Neural cell (in vitro differentiated cells): ENCODE data around the gene TBC1D32. TPM values are rescaled to one million over a fixed set of nuclear protein-coding genes. Genes with fewer than 3 reads are reported as not detected.

Experiments used
- H2AFZ ChIP-seq: fragments of 200-600, 300-800 bp; sonication (generic), shearing (Covaris generic); 2 replicates; pipeline ENCODE4 v1.6.0; 2014; ENCODE audit warnings: low read depth, mild to moderate bottlenecking, antibody characterized with exemption, low read length, moderate library complexity
- H3F3A ChIP-seq: fragments of 200-600 bp; shearing (Covaris generic); 2 replicates; pipeline ENCODE4 v1.6.1; 2016; ENCODE audit warnings: mild to moderate bottlenecking, moderate library complexity, mixed read lengths, antibody characterized with exemption, low read length; ENCODE audit not compliant: insufficient read depth, poor library complexity, severe bottlenecking
- H3K27ac ChIP-seq: fragments of 200-600, 300-800 bp; sonication (generic), shearing (Covaris generic); 2 replicates; pipeline ENCODE4 v1.5.1; 2014; ENCODE audit warnings: mild to moderate bottlenecking, low read length, moderate library complexity
- H3K27me3 ChIP-seq: fragments of 300-800, 200-600 bp; sonication (generic), shearing (Covaris generic); 2 replicates; pipeline ENCODE4 v1.6.0; 2014; ENCODE audit warnings: mild to moderate bottlenecking, low read depth, low read length, moderate library complexity; ENCODE audit not compliant: insufficient read depth
- H3K36me3 ChIP-seq: fragments of 300-800, 200-600 bp; sonication (generic), shearing (Covaris generic); 2 replicates; pipeline ENCODE4 v1.5.1; 2014; ENCODE audit warnings: mild to moderate bottlenecking, antibody characterized with exemption, low read length, moderate library complexity; ENCODE audit not compliant: insufficient read depth
- H3K4me2 ChIP-seq: fragments of 300-800, 200-600 bp; sonication (generic), shearing (Covaris generic); 2 replicates; pipeline ENCODE4 v1.6.0; 2014; ENCODE audit warnings: mild to moderate bottlenecking, low read length
- H3K4me3 ChIP-seq: fragments of 300-800, 200-600 bp; sonication (generic), shearing (Covaris generic); 2 replicates; pipeline ENCODE4 v1.5.1; 2014; ENCODE audit warnings: mild to moderate bottlenecking, low read length, moderate library complexity
- H3K79me2 ChIP-seq: fragments of 200-600 bp; shearing (Covaris generic); replicated peaks from 2 replicates; pipeline ENCODE4 v1.6.0; 2014; ENCODE audit warnings: mild to moderate bottlenecking, low read length, moderate library complexity; ENCODE audit not compliant: insufficient read depth
- H3K9ac ChIP-seq: fragments of 300-800, 200-600 bp; sonication (generic), shearing (Covaris generic); 2 replicates; pipeline ENCODE4 v1.6.1; 2016; ENCODE audit warnings: mild to moderate bottlenecking, low read length, mixed read lengths
- H3K9me2 ChIP-seq: fragments of 200-600 bp; shearing (Covaris generic); 2 replicates; pipeline ENCODE4 v1.6.1; 2016; ENCODE audit warnings: mild to moderate bottlenecking, low read length, mixed read lengths; ENCODE audit not compliant: insufficient read depth
- H3K9me3 ChIP-seq: fragments of 200-600, 300-800 bp; sonication (generic), shearing (Covaris generic); 2 replicates; pipeline ENCODE4 v1.6.1; 2016; ENCODE audit warnings: mild to moderate bottlenecking, mixed run types, low read length, moderate library complexity, mixed read lengths
- H4K20me1 ChIP-seq: fragments of 200-600 bp; shearing (Covaris generic); 2 replicates; pipeline ENCODE4 v1.6.1; 2016; ENCODE audit warnings: mild to moderate bottlenecking, mixed run types; ENCODE audit not compliant: insufficient read depth
- EP300 ChIP-seq: fragments of 450-650 bp; conservative IDR thresholded peaks from 2 replicates; pipeline ENCODE4 v1.6.1; 2014; ENCODE audit warnings: antibody characterized with exemption, mild to moderate bottlenecking, moderate library complexity; ENCODE audit not compliant: poor library complexity, severe bottlenecking
- EZH2 ChIP-seq: fragments of 200-600, 300-800 bp; shearing (Covaris generic), sonication (generic); IDR thresholded peaks from 2 replicates; pipeline ENCODE4 v1.6.1; 2014; ENCODE audit warnings: antibody characterized with exemption, low read length, borderline replicate concordance, mild to moderate bottlenecking; ENCODE audit not compliant: insufficient read depth, poor library complexity, severe bottlenecking
- MXI1 ChIP-seq: fragments of 450-650 bp; conservative IDR thresholded peaks from 2 replicates; pipeline ENCODE4 v1.6.1; 2014; ENCODE audit warnings: antibody characterized with exemption, mild to moderate bottlenecking; ENCODE audit not compliant: poor library complexity, severe bottlenecking
- POLR2AphosphoS5 ChIP-seq: IDR thresholded peaks from 2 replicates; pipeline ENCODE4 v1.6.1; 2012
- RAD21 ChIP-seq: fragments of 450-650 bp; conservative IDR thresholded peaks from 2 replicates; pipeline ENCODE4 v1.6.1; 2014; ENCODE audit warnings: antibody characterized with exemption, mild to moderate bottlenecking, moderate library complexity
- SMC3 ChIP-seq: fragments of 450-650 bp; conservative IDR thresholded peaks from 2 replicates; pipeline ENCODE4 v1.6.1; 2014; ENCODE audit warnings: antibody characterized with exemption, mild to moderate bottlenecking, moderate library complexity; ENCODE audit not compliant: poor library complexity
- TAF1 ChIP-seq: IDR thresholded peaks from 2 replicates; pipeline ENCODE4 v1.6.1; 2012; ENCODE audit warnings: low read depth
- polyA plus RNA-seq: library from polyadenylated mRNA; depleted of rRNA; stranded (reverse); fragments of >200 nt; gene quantifications from 2 replicates; pipeline ENCODE4 v1.2.3, GENCODE V29; 2014
- TF ChIP-seq, protein P1 (sequence below): fragments of 450-650 bp; IDR thresholded peaks from 2 replicates; pipeline ENCODE4 v1.5.1; 2014; ENCODE audit warnings: antibody characterized with exemption, mild to moderate bottlenecking, moderate library complexity; ENCODE audit not compliant: poor library complexity, severe bottlenecking
- TF ChIP-seq, protein P2 (sequence below): IDR thresholded peaks from 2 replicates; pipeline ENCODE4 v1.6.1; 2012; ENCODE audit warnings: borderline replicate concordance

TBC1D32 gene
- polyA plus RNA-seq, 1 donor from 2014 or later: 33.2 TPM

DNA sequence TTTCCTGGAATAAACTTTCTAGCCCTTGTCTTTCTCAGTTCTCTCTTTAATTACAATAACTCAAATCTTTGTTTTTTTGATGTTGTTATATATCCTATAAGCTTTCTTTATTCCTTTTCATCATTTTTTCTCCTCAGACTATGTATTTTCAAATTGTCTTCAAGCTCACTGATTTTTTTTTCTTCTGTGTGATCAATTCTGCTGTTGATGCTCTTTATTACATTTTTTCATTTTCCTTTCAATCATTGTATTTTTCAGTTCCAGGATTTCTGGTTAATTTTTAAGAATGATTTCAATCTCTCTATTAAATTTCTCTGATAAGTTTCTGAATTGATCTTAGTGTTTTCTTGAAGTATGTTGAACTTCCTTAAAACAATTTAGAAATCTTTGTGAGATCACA is 209.7 kb downstream of the TBC1D32 start:
- no peaks in the 10 kb centered on the region for H3F3A ChIP-seq
- no peaks in the 10 kb centered on the region for H3K9me2 ChIP-seq
- H3K36me3 ChIP-seq: peaks cover 9% of the 10 kb centered on the region
- no peaks in the 10 kb centered on the region for H4K20me1 ChIP-seq
- H3K9ac ChIP-seq: no peak overlapping the region
- TF ChIP-seq POLR2AphosphoS5: no peak
- no peak for TF ChIP-seq EP300
- H3K27ac ChIP-seq: no peak overlapping the region
- no peak overlapping the region for H3K4me3 ChIP-seq
- H3K9me3 ChIP-seq: no peaks in the 10 kb centered on the region
- H3K4me2 ChIP-seq: no peak overlapping the region
- H2AFZ ChIP-seq: no peak overlapping the region
- H3K79me2 ChIP-seq: no peaks in the 10 kb centered on the region
- no peaks in the 10 kb centered on the region for H3K27me3 ChIP-seq

DNA sequence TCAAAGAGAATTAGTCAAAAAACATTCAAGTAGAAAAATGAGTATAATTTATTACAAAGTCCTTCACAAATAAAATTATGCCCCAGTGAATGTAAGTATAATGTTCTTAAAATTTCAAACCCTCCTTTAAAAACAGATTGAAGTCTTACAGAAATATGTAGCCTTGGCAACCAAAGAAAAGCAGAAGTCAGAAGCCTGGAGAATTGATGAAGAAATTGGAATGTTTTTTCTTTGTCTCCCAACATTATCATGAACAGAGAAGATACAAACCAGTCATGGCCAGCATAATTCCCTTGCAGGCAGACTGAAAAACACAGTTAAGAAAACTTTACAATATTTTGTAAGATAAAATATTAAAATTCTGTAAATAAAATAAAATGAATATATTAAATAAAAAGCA is 221.9 kb downstream of the TBC1D32 start:
- no peaks in the 10 kb centered on the region for H3F3A ChIP-seq
- no peak overlapping the region for H3K9ac ChIP-seq
- H3K4me3 ChIP-seq: no peak overlapping the region
- no peaks in the 10 kb centered on the region for H3K9me3 ChIP-seq
- H2AFZ ChIP-seq: no peak overlapping the region
- H3K4me2 ChIP-seq: no peak overlapping the region
- no peaks in the 10 kb centered on the region for H3K79me2 ChIP-seq
- H3K36me3 ChIP-seq: no peaks in the 10 kb centered on the region
- H4K20me1 ChIP-seq: no peaks in the 10 kb centered on the region
- H3K27me3 ChIP-seq: no peaks in the 10 kb centered on the region
- TF ChIP-seq POLR2AphosphoS5 (no peak), RAD21 (no peak), EZH2 (no peak), TAF1 (no peak), EP300 (no peak), MXI1 (no peak), SMC3 (no peak)
- TF ChIP-seq, protein P1, sequence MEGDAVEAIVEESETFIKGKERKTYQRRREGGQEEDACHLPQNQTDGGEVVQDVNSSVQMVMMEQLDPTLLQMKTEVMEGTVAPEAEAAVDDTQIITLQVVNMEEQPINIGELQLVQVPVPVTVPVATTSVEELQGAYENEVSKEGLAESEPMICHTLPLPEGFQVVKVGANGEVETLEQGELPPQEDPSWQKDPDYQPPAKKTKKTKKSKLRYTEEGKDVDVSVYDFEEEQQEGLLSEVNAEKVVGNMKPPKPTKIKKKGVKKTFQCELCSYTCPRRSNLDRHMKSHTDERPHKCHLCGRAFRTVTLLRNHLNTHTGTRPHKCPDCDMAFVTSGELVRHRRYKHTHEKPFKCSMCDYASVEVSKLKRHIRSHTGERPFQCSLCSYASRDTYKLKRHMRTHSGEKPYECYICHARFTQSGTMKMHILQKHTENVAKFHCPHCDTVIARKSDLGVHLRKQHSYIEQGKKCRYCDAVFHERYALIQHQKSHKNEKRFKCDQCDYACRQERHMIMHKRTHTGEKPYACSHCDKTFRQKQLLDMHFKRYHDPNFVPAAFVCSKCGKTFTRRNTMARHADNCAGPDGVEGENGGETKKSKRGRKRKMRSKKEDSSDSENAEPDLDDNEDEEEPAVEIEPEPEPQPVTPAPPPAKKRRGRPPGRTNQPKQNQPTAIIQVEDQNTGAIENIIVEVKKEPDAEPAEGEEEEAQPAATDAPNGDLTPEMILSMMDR: no peak
- TF ChIP-seq, protein P2, sequence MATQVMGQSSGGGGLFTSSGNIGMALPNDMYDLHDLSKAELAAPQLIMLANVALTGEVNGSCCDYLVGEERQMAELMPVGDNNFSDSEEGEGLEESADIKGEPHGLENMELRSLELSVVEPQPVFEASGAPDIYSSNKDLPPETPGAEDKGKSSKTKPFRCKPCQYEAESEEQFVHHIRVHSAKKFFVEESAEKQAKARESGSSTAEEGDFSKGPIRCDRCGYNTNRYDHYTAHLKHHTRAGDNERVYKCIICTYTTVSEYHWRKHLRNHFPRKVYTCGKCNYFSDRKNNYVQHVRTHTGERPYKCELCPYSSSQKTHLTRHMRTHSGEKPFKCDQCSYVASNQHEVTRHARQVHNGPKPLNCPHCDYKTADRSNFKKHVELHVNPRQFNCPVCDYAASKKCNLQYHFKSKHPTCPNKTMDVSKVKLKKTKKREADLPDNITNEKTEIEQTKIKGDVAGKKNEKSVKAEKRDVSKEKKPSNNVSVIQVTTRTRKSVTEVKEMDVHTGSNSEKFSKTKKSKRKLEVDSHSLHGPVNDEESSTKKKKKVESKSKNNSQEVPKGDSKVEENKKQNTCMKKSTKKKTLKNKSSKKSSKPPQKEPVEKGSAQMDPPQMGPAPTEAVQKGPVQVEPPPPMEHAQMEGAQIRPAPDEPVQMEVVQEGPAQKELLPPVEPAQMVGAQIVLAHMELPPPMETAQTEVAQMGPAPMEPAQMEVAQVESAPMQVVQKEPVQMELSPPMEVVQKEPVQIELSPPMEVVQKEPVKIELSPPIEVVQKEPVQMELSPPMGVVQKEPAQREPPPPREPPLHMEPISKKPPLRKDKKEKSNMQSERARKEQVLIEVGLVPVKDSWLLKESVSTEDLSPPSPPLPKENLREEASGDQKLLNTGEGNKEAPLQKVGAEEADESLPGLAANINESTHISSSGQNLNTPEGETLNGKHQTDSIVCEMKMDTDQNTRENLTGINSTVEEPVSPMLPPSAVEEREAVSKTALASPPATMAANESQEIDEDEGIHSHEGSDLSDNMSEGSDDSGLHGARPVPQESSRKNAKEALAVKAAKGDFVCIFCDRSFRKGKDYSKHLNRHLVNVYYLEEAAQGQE: no peak
- no peak overlapping the region for H3K27ac ChIP-seq
- H3K9me2 ChIP-seq: no peaks in the 10 kb centered on the region

DNA sequence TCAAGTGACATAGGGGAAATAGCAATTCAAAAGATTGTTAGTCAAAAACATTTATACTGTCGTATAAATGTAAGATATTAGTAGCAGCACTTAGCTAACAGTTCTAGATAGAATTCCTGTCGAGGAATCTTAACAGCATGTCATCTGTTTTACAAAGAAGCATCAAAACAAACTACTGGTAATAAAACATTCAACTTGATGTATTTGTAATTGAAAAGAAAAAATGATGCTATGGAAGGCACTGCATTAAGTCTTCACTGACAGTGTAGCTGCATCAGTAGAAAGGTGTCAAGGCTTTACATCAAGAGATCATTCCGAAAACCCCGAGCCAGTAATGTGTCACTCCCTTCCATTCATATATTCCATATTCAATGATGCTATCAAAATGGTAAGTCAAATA is 223.5 kb downstream of the TBC1D32 start:
- Histone ChIP-seq H3K4me3 (no peak overlapping the region), H3K36me3 (no peaks in the 10 kb centered on the region), H3K9ac (no peak overlapping the region), H4K20me1 (no peaks in the 10 kb centered on the region), H3K9me3 (no peaks in the 10 kb centered on the region), H3F3A (no peaks in the 10 kb centered on the region), H3K79me2 (no peaks in the 10 kb centered on the region), H3K9me2 (no peaks in the 10 kb centered on the region), H3K27ac (no peak overlapping the region), H3K4me2 (no peak overlapping the region), H2AFZ (no peak overlapping the region), H3K27me3 (no peaks in the 10 kb centered on the region)
- peak; percentile 97 for TF ChIP-seq EP300
- TF ChIP-seq MXI1: no peak
- no peak for TF ChIP-seq RAD21
- TF ChIP-seq POLR2AphosphoS5: peak; percentile 81
- TF ChIP-seq SMC3: no peak
- TF ChIP-seq, protein P2: peak; percentile 72
